GM18511 (cell line): Measurements from ENCODE around the gene PDXP.
"Not testable (repeated sequence)": the region's sequence is repeated elsewhere in the genome, so short reads cannot be mapped to it uniquely, and the experiment has no call there.

Experiments used
- ATAC-seq: cut with Tn5 transposase; IDR thresholded peaks from one replicate; pipeline ENCODE4 v1.9.1; 2021; ENCODE audit warnings: mild to moderate bottlenecking, moderate library complexity; ENCODE audit not compliant: unreplicated experiment

Gene PDXP

DNA sequence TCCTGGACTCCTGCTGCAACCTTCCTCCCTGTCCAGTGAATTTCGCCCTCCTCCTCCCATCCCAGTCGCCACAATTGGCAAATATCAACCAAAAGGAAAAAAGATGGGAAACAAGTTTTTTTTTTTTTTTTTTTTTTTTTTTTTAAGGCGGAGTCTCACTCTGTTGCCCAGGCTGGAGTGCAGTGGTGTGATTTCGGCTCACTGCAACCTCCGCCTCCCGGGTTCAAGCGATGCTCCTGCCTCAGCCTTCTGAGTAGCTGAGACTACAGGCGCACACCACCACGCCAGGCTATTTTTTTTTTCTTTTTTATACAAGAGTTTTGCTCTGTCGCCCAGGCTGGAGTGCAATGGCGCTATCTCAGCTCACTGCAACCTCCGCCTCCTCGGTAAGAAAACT lies 37.7 kb downstream of the PDXP start:
- ATAC-seq: not testable (repeated sequence)

DNA sequence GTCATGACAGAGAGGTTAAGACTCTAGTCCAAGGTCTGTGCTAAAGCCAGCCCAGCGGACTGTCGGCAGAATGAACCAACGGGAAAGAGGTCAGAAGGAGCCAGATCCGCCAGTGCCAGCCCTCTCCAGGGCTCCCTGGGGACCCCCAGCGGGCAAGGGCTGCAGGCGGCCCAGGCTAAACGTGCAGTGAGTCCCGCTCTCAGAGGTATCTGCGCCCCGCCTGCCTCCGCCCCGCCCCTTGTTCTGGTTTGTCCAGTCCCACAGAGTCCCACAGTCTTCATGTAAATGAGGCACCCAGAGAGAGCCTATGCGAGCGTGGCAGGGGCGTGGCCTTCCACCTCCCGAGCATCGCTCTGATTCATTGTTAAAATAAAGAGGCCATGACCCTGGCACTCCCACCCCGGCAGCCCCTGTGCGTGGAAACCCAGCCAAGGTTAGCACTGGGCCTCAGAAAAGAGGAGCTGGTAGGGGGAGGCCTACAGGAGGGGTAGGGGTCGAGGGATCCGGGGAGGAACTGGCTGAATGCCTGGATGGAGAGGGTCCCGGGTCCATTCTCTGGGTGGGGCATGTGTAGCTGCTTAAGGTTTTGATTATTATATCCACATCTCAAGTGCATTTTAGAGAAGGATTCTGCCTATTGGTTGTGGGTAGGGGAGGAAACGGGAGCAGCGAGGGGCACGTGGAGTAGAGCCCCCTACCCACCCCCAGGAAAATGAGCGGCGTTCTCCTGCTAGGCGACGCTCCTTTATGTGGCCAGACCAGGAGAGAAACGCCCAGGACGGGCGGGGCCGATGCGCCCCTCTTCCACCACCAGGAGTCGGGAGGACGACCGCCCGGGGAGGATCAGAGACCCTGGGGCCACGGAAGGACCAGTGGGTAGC lies 38.4 kb downstream of the PDXP start, which contains the start of gene TRIOBP:
Gene TRIOBP (plus strand): TSS at position 392 of the 881 bp plus-strand sequence. CDS start 4,318 bp downstream, outside the sequence.
- ATAC-seq: peak; percentile 90

DNA sequence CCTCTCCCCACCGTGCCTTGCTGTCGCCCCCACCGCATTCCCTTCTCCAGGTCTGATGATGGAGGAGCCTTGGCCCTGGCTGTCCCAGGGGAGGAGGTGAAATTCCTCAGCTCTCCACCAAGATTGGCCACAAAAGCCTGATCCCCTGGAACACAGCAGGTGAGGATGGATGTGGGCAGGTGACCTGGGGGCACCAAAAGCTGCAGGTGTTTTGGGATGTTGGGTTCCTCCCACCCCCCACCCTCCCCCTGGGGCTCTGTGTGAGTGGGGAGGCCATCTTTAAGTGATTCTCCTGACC lies 39.0 kb downstream of the PDXP start:
- ATAC-seq: no peak

DNA sequence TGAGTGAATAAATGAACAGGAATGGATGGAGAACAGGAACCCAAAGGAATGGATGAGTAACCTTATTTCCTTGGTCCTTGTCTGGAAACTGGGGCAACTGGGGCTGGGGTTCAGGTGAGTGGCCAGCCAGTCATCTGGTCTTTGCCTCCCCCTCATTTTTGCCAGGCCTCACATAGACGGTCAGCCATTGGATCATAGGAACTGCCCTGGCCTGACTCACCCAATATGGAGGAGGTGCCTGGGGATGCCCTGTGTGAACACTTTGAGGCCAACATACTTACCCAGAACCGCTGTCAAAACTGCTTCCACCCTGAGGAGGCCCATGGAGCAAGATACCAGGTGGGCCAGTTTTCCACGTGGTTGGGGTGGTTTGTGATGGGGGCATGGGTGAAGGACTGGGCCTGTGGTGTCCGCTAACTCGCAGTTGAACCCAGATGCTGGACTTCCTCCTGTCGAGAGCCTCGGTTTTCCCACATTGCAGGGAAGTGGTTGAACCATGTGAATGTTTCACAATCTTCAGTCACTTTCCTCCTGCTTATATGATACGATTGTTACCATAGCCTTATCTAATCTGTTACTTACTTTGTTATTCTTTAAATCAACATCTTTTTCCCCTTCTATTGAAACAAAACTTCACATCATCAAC lies 42.7 kb downstream of the PDXP start:
- no peak for ATAC-seq

DNA sequence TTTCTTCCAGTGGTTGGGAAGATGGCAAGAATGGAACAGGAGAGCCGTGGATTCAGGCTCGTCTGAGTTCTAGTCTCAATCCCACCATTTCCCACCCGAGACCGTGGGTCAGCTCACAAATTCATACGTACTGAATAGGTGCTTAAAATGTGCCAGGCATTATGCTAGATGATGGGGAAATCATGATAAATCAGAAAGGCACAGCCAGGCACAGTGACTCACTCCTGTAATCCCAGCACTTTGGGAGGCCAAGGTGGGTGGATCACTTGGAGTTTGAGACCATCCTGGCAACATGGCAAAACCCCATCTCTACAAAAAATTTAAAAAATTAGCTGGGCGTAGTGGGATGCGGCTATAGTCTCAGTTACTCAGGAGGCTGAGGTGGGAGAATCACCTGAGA lies 45.4 kb downstream of the PDXP start:
- no peak for ATAC-seq

DNA sequence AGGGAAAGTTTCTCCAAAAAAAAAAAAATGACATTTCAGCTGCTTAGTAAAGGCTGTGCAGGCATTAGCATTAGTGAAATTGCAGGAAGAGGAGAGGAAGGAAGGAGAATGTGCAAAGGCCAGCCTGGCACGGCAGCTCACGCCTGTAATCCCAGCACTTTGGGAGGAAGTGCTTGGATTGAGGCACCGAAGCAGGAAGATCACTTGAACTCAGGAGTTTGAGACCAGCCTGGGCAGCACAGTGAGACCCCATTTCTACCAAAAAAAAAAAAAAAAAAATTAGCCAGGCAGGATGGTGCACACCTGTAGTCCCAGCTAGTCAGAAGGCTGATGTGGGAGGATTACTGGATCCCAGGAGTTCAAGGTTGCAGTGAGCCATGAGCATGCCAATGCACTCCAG lies 46.1 kb downstream of the PDXP start:
- ATAC-seq: no peak

DNA sequence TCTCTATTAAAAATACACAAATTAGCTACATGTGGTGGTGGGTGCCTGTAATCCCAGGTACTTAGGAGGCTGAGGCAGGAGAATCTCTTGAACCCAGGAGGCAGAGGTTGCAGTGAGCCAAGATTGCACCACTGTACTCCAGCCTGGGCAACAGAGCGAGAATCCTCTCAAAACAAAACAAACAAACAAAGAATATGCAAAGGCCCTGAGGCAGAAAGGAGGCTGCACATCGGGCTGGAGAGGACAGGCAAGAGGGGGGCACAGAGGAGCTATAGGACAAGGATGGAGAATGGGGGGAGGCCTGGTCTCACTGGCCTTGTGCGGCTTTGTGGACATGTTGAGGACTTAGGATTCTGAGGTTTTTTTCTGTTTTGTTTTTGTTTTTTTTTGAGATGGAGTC lies 46.7 kb downstream of the PDXP start:
- ATAC-seq: no peak

DNA sequence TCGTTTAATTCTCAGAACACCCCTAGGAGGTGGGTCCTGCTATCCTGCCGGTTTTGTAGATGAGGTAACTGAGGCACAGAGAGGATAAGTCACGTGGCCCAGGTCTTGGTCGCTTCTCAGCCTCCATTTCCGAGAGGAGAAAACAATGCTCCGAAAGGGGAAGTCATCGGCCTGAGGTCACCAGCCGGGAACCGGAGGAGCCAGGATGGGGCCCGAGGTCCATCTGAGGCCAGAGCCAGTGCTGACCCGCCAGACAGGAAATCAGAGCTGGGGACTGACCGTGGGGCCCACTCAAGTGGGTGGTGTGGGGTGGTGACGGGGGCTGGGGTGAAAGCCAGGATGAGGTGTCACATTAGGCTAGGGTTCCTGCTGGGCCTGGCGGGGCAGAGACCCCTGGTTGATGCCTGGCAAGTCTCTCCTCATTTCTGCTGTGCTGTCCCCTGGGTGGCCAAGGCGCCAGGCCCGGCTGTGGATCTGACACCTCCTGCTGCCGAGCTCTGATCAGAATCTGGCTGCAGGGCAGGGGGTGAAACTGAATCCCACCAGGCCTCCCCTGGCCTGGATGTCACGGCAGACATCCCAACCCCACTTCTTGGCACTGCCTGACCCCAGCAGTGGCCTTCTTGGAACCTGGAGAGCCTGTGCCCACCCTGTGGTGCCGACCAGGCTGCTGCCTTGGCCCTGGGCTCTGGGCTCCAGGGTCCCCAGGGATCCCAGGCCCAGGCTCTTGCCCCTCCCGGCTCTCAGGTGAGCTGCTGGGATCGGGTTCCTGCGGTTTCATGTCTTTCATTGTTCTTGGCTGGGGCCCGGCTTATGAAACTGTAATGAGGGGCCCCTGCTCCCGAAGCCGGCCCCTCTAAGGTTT lies 50.3 kb downstream of the PDXP start:
- ATAC-seq: no peak

DNA sequence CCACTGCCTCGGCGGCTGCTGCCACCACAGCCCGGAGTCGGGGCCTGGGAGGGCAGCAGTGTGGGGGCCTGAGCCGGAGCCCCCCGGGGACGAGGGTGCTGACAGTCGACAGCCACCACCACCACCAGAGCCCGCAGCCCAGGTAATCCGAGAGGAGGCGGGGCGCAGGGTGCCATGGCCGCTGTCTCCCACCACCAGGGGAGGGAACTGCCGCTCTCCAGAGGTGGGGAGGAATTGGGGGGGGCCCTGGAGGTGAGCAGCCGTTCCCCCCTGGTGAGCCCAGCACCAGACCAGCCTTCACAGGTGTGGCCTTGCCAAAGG lies 50.9 kb downstream of the PDXP start:
- no peak for ATAC-seq

DNA sequence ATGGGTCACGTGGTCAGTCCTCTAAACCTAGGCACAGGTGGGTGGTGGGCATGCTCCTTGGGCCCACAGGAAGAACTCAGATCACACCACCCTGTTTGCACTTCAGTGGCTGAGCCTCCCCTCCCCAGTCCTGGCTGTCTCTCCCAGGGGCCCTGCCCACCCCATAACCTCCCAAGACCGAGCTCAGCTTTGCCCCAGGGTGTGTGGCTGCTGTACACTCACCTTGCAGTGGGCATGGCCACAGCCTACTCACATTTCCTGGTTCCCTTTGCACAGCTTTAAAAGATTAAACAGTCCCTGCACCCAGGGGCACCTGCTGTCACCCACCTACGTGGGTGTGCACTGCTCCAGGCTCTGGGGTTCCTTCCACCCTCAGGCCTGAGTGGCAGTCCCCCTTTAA lies 52.2 kb downstream of the PDXP start:
- ATAC-seq: no peak

DNA sequence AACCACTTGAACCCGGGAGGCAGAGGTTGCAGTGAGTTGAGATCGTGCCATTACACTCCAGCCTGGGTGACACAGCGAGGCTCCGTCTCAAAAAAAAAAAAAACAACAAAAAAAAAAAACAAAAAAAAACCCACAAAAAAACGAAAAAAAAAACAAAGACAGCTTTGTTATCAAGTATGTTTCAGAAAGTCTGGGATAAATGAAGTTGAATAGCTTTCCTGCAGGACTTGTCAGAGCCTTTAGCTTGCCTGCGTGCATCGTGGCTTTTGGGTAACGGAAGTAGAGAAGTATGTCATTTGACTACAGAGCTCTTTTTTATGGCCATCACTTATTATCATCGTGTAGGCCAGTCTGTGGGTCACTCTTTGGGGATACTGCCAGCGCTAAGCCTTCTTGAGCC lies 53.0 kb downstream of the PDXP start:
- ATAC-seq: no peak

DNA sequence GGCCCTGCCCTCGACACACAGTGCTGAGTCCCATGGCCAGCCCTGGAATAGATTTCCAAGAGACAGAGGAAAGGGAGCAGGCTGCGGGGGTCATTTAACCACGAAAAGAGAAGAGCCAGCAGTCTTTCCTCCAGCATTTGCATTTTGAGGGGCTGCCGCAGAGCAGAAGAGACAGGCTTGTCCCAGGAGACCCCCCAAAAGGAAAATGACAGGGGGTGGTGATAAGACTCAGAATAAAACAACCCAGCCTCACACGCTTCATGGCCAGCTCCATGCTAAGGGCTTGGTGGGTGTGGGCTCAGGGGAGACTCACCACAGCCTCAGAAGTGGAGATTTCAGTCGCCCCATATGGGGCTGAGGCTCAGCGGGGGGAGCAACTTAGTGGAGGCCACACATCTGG lies 55.2 kb downstream of the PDXP start:
- ATAC-seq: no peak

DNA sequence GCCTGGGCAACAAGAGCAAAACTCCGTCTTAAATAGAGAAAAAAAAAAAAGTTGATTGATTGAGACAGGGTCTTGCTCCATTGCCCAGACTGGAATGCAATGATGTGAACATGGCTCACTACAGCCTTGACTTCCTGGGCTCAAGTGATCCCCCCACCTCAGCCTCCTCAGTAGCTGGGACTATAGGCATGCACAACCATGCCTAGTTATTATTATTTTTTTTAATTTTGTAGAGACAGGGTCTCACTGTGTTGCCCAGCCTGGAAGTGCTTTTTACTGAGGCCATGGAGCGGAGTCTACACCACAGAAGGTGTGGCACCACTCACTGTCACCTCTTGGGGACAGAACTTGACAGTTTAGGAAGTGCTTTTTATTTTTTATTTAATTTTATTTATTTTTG lies 56.1 kb downstream of the PDXP start:
- ATAC-seq: no peak

DNA sequence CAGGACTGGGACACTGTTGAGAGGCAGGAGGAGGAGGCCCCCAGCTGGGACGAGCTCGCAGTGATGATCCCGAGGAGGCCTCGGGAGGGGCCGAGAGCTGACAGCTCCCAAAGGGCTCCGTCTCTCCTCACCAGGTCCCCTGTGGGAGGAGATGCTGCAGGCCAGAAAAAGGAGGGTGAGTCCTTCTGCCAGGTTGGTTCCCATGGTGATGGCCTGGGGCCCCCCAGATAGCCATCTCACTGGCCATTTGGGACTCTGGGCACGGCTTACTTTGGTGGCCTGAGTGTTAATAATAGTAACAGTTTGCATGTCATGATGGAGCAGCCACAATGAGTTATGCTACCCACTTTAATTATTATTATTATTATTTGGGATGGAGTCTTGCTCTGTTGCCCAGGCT lies 57.2 kb downstream of the PDXP start:
- ATAC-seq: no peak
